OCI-LY3 (cell line): ENCODE measurements around the gene COL11A2.

ENCODE experiments used
- H2AFZ ChIP-seq: fragments of 200-600, 300-600 bp; shearing (Covaris generic); 2 replicates; pipeline ENCODE4 v1.6.0; 2014; ENCODE audit warnings: antibody characterized with exemption, low read depth, low read length
- H3K27ac ChIP-seq: fragments of 200-600, 300-600 bp; sonication (generic); 2 replicates; pipeline ENCODE4 v1.5.1; 2014; ENCODE audit warnings: mild to moderate bottlenecking, low read length, moderate library complexity, mixed read lengths
- H3K27me3 ChIP-seq: fragments of 200-600, 300-600 bp; sonication (generic); 2 replicates; pipeline ENCODE4 v1.6.1; 2014; ENCODE audit warnings: low read depth, low read length, mixed read lengths
- H3K36me3 ChIP-seq: fragments of 200-600, 300-600 bp; sonication (generic); replicated peaks from 2 replicates; pipeline ENCODE3; 2014; ENCODE audit warnings: low read depth, low read length, mixed read lengths
- H3K4me1 ChIP-seq: fragments of 300-600, 200-600 bp; sonication (generic); 2 replicates; pipeline ENCODE4 v1.6.1; 2014; ENCODE audit warnings: low read length, mixed read lengths
- H3K4me2 ChIP-seq: fragments of 200-600, 300-600 bp; sonication (generic); 2 replicates; pipeline ENCODE4 v1.6.1; 2014; ENCODE audit warnings: low read length, mixed read lengths
- H3K4me3 ChIP-seq: fragments of 300-600, 200-600 bp; sonication (generic); 2 replicates; pipeline ENCODE4 v1.5.1; 2014; ENCODE audit warnings: antibody characterized with exemption, mild to moderate bottlenecking, low read length, moderate library complexity
- H3K79me2 ChIP-seq: fragments of 300-600, 200-600 bp; shearing (Covaris generic); 2 replicates; pipeline ENCODE4 v1.6.1; 2014; ENCODE audit warnings: mild to moderate bottlenecking, low read length, mixed read lengths
- H3K9ac ChIP-seq: fragments of 300-600, 200-600 bp; shearing (Covaris generic); 2 replicates; pipeline ENCODE4 v1.6.0; 2014; ENCODE audit warnings: mild to moderate bottlenecking, low read length, moderate library complexity
- H3K9me3 ChIP-seq: fragments of 200-600, 300-600 bp; shearing (Covaris generic); 2 replicates; pipeline ENCODE4 v1.6.1; 2014; ENCODE audit warnings: low read length, mixed read lengths; ENCODE audit not compliant: insufficient read depth
- H4K20me1 ChIP-seq: fragments of 200-600, 300-600 bp; sonication (generic); 2 replicates; pipeline ENCODE4 v1.6.1; 2016; ENCODE audit warnings: low read length, mixed read lengths; ENCODE audit not compliant: insufficient read depth
- EZH2phosphoT487 ChIP-seq: fragments of 200-600 bp; shearing (Covaris generic); IDR thresholded peaks from 2 replicates; pipeline ENCODE4 v1.6.1; 2018; ENCODE audit warnings: antibody characterized with exemption, mixed run types, low read depth
- TF ChIP-seq, protein P1 (sequence below): fragments of 200-600, 300-600 bp; sonication (generic); IDR thresholded peaks from 2 replicates; pipeline ENCODE4 v1.5.1; 2014; ENCODE audit warnings: antibody characterized with exemption, low read length, low read depth

COL11A2 gene

GRCh38 chr6:33192671-33193602 is 670 bp upstream of the COL11A2 start:
- Histone ChIP-seq H3K4me2 (no peak overlapping the region), H3K4me3 (no peak overlapping the region), H3K4me1 (no peaks in the 10 kb centered on the region), H4K20me1 (no peaks in the 10 kb centered on the region), H3K27ac (no peak overlapping the region), H3K27me3 (no peaks in the 10 kb centered on the region), H3K36me3 (peaks cover 13% of the 10 kb centered on the region), H3K9ac (no peak overlapping the region), H3K9me3 (no peaks in the 10 kb centered on the region), H2AFZ (no peak overlapping the region), H3K79me2 (no peaks in the 10 kb centered on the region)
- TF ChIP-seq, protein P1, sequence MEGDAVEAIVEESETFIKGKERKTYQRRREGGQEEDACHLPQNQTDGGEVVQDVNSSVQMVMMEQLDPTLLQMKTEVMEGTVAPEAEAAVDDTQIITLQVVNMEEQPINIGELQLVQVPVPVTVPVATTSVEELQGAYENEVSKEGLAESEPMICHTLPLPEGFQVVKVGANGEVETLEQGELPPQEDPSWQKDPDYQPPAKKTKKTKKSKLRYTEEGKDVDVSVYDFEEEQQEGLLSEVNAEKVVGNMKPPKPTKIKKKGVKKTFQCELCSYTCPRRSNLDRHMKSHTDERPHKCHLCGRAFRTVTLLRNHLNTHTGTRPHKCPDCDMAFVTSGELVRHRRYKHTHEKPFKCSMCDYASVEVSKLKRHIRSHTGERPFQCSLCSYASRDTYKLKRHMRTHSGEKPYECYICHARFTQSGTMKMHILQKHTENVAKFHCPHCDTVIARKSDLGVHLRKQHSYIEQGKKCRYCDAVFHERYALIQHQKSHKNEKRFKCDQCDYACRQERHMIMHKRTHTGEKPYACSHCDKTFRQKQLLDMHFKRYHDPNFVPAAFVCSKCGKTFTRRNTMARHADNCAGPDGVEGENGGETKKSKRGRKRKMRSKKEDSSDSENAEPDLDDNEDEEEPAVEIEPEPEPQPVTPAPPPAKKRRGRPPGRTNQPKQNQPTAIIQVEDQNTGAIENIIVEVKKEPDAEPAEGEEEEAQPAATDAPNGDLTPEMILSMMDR, result no peak
- TF ChIP-seq EZH2phosphoT487, result no peak

GRCh38 chr6:33191383-33192104 is 723 bp downstream of the COL11A2 start:
- H3K36me3 ChIP-seq, result peaks cover 7% of the 10 kb centered on the region
- no peak overlapping the region for H2AFZ ChIP-seq
- no peaks in the 10 kb centered on the region for H3K79me2 ChIP-seq
- TF ChIP-seq, protein P1, result no peak
- no peak for TF ChIP-seq EZH2phosphoT487
- no peaks in the 10 kb centered on the region for H4K20me1 ChIP-seq
- no peaks in the 10 kb centered on the region for H3K4me1 ChIP-seq
- no peak overlapping the region for H3K4me2 ChIP-seq
- H3K9me3 ChIP-seq, result no peaks in the 10 kb centered on the region
- no peak overlapping the region for H3K9ac ChIP-seq
- no peak overlapping the region for H3K4me3 ChIP-seq
- H3K27ac ChIP-seq, result no peak overlapping the region
- no peaks in the 10 kb centered on the region for H3K27me3 ChIP-seq

DNA sequence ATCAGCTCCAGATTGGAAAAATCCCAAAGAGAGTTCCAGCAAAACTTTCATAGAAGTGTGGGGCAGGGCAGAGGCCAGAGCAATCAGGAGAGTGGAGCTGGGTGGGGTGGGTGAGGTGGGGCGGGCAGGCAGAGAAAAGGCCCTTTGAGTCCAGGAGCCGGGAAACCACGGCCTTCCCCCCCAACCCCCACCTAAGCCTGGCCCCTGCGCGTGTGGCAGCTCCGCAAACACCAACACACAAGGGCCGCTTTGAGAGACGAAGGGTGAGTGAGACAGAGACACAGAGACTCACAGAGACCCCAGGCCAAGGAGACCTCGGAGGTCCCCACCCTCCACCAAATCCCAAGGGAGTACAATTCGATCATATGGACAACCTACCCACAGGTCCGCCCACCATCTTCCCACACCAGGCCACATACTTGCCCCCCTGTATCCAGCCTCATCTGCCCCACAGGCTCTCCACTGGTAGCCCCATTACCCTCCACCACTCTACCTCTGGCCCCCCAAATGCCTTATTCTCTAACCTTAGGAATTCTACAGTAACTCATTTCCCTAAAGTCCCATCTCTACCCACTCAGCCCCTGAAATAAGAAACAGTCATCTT is 1.7 kb downstream of the COL11A2 start:
- no peak overlapping the region for H3K4me3 ChIP-seq
- H3K4me1 ChIP-seq, result no peaks in the 10 kb centered on the region
- no peak overlapping the region for H3K27ac ChIP-seq
- H3K27me3 ChIP-seq, result no peaks in the 10 kb centered on the region
- H3K36me3 ChIP-seq, result peaks cover 5% of the 10 kb centered on the region
- no peaks in the 10 kb centered on the region for H4K20me1 ChIP-seq
- no peak overlapping the region for H3K9ac ChIP-seq
- H2AFZ ChIP-seq, result no peak overlapping the region
- TF ChIP-seq EZH2phosphoT487, result no peak
- TF ChIP-seq, protein P1, result no peak
- no peaks in the 10 kb centered on the region for H3K9me3 ChIP-seq
- no peaks in the 10 kb centered on the region for H3K79me2 ChIP-seq
- H3K4me2 ChIP-seq, result no peak overlapping the region
